Body of pancreas (tissue), 4 donors: ENCODE measurements around the gene HID1. TPM values are rescaled to one million over a fixed set of nuclear protein-coding genes. Genes with fewer than 3 reads are reported as not detected.

Experiments used
- ATAC-seq: fragments of 150-250 bp; one replicate; pipeline ENCODE4 v1.9.1; 2016
- DNase-seq, 4 donors: peaks; one replicate each; pipeline ENCODE4 v3.0.0-alpha.2; 2019
- H3K27ac ChIP-seq, 4 donors: fragments of 200-600 bp; sonication (generic); 1 replicate in 3 of 4; 2 replicates in 1 of 4; pipeline versions ENCODE4 v1.5.1 to v1.6.1; 2016 to 2019; ENCODE audit warnings: mild to moderate bottlenecking in 1 of 4, mixed read lengths in 1 of 4, moderate library complexity in 1 of 4
- H3K27me3 ChIP-seq, 2 donors: fragments of 200-600 bp; sonication (generic); one replicate each; pipeline ENCODE4 v1.6.0; 2016; ENCODE audit warnings: mild to moderate bottlenecking in 1 of 2
- H3K36me3 ChIP-seq, 2 donors: fragments of 200-600 bp; sonication (generic); replicated peaks in 1 of 2; 2 replicates each; pipeline ENCODE4 v1.5.1; 2016; ENCODE audit warnings: low read depth in 2 of 2; ENCODE audit not compliant: insufficient read depth in 1 of 2
- H3K4me1 ChIP-seq: fragments of 200-600 bp; sonication (generic); one replicate; pipeline ENCODE4 v1.6.0; 2016
- H3K4me3 ChIP-seq, 2 donors: fragments of 200-600 bp; sonication (generic); 1 replicate in 1 of 2; 2 replicates in 1 of 2; pipeline ENCODE4 v1.5.1; 2016 to 2019
- H3K9me3 ChIP-seq, 3 donors: fragments of 200-600 bp; sonication (generic); 1 replicate in 2 of 3; 2 replicates in 1 of 3; pipeline ENCODE4 v1.5.1; 2016
- CTCF ChIP-seq, 7 experiments: fragments of 450-650 bp in 4 of 7; fragments of 200-600 bp in 3 of 7; sonication (generic) in 3 of 7; IDR thresholded peaks; one replicate each; pipeline ENCODE4 v1.5.1; 2016 to 2019; ENCODE audit warnings: antibody characterized with exemption in 7 of 7
- POLR2A ChIP-seq, 3 donors: fragments of 450-650 bp; IDR thresholded peaks; one replicate each; pipeline ENCODE4 v1.6.1; 2016; ENCODE audit warnings: antibody characterized with exemption in 3 of 3, mild to moderate bottlenecking in 2 of 3
- WGBS, 2 donors: methylation state at CpG; one replicate each; pipeline ENCODE4 v1.1.5; 2017; 5-methylcytosine and 5-hydroxymethylcytosine counted together
- intact Hi-C: fragments of 100-400 bp; cut with DNase I; formaldehyde crosslinking; loops from one replicate; pipeline ENCODE4 v1.15.1; 2023
- total RNA-seq, 2 donors: library from RNA; depleted of rRNA; stranded (reverse); fragments of >200 nt; gene quantifications; one replicate each; pipeline ENCODE4 v1.1.0, GENCODE V29; 2016

HID1 gene
- total RNA-seq, 2 donors from 2014 or later, result 157 to 164 TPM

- WGBS, 2 donors, result 0% methylated on average over 10 of the region's 10 CpGs
These were observed 40.6 kb upstream of the HID1 start for GRCh38 chr17:75013092-75013559.

GRCh38 chr17:75012346-75013091 is 40.0 kb upstream of the HID1 start, which contains the start of gene MRPL58:
MRPL58 (plus strand) TSS chr17:75012670; CDS start chr17:75012687, 17 bp downstream.
- Histone ChIP-seq H3K27me3 (no peaks in the 10 kb centered on the region), H3K27ac (peak within 1 kb of the TSS; percentile 77 to 92 (median 92)), H3K36me3 (no peaks in the 10 kb centered on the region), H3K4me3 (peak within 1 kb of the TSS; percentile 45 to 88), H3K4me1 (peaks cover 26% of the 10 kb centered on the region), H3K9me3 (no peaks in the 10 kb centered on the region)
- peak; percentile 38 to 74 (median 68) for TF ChIP-seq POLR2A (IDR thresholded peaks at IDR 0.05)
- TF ChIP-seq CTCF (IDR thresholded peaks at IDR 0.05), result peak; percentile 46 to 80 (median 73)
- ATAC-seq (peak; percentile 90), DNase-seq (peak; percentile 80 to 85 (median 82))
- 1 to 2% methylated on average over 11 to 61 of the region's 63 CpGs for WGBS, 2 donors
- intact Hi-C loops, result loop anchor here (5.0 kb wide), 1 partner anchor 50 kb away; no protein-coding TSS in a partner anchor

More at GRCh38 chr17:75013092-75013559, 40.6 kb upstream of the HID1 start:
- H3K27ac ChIP-seq, result peak overlapping the region; percentile 77 to 92 (median 92)
- DNase-seq (no peak), ATAC-seq (no peak)
- H3K4me3 ChIP-seq, result peak overlapping the region; percentile 45 to 88
- intact Hi-C loops, result loop anchor here (5.0 kb wide), 1 partner anchor 51 kb away; no protein-coding TSS in a partner anchor
- no peak for TF ChIP-seq CTCF (IDR thresholded peaks at IDR 0.05)
- no peak for TF ChIP-seq POLR2A (IDR thresholded peaks at IDR 0.05)
- no peaks in the 10 kb centered on the region for H3K27me3 ChIP-seq
- H3K4me1 ChIP-seq, result peaks cover 26% of the 10 kb centered on the region
- no peaks in the 10 kb centered on the region for H3K9me3 ChIP-seq
- H3K36me3 ChIP-seq, result no peaks in the 10 kb centered on the region

GRCh38 chr17:75012096-75012345 is 39.5 kb upstream of the HID1 start:
- DNase-seq, result no peak
- TF ChIP-seq POLR2A (IDR thresholded peaks at IDR 0.05), result no peak
- no peak for TF ChIP-seq CTCF (IDR thresholded peaks at IDR 0.05)
- no peak for ATAC-seq
- Histone ChIP-seq H3K9me3 (no peaks in the 10 kb centered on the region), H3K27me3 (no peaks in the 10 kb centered on the region), H3K27ac (peak overlapping the region; percentile 77 to 92 (median 92)), H3K4me1 (peaks cover 26% of the 10 kb centered on the region), H3K36me3 (no peaks in the 10 kb centered on the region), H3K4me3 (peak overlapping the region; percentile 45 to 88)
- WGBS, 2 donors, result 4 to 8% methylated on average over 5 of the region's 5 CpGs
- intact Hi-C loops, result loop anchor here (5.0 kb wide), 1 partner anchor 50 kb away; no protein-coding TSS in a partner anchor

- H3K9me3 ChIP-seq, result no peaks in the 10 kb centered on the region
- TF ChIP-seq POLR2A (IDR thresholded peaks at IDR 0.05) (no peak), CTCF (IDR thresholded peaks at IDR 0.05) (no peak)
- intact Hi-C loops, result loop anchor here (5.0 kb wide), 1 partner anchor 49 kb away; no protein-coding TSS in a partner anchor
- peaks cover 26% of the 10 kb centered on the region for H3K4me1 ChIP-seq
- H3K4me3 ChIP-seq, result no peak overlapping the region
- WGBS, 2 donors, result 32 to 38% methylated on average over 13 of the region's 13 CpGs
- DNase-seq (peak; percentile 65 to 82 (median 76)), ATAC-seq (peak; percentile 81)
- H3K27me3 ChIP-seq, result no peaks in the 10 kb centered on the region
- peak overlapping the region; percentile 77 to 92 (median 92) for H3K27ac ChIP-seq
- H3K36me3 ChIP-seq, result no peaks in the 10 kb centered on the region
These were observed 39.0 kb upstream of the HID1 start for GRCh38 chr17:75011401-75012095.
